GM21423 (cell line): ENCODE measurements around the gene AGTPBP1.
"Not testable (repeated sequence)": the region's sequence is repeated elsewhere in the genome, so short reads cannot be mapped to it uniquely, and the experiment has no call there.

Experiments
- ATAC-seq: cut with Tn5 transposase; IDR thresholded peaks from one replicate; pipeline ENCODE4 v1.9.1; 2021; ENCODE audit warnings: mild to moderate bottlenecking, moderate library complexity; ENCODE audit not compliant: unreplicated experiment

AGTPBP1 gene, protein sequence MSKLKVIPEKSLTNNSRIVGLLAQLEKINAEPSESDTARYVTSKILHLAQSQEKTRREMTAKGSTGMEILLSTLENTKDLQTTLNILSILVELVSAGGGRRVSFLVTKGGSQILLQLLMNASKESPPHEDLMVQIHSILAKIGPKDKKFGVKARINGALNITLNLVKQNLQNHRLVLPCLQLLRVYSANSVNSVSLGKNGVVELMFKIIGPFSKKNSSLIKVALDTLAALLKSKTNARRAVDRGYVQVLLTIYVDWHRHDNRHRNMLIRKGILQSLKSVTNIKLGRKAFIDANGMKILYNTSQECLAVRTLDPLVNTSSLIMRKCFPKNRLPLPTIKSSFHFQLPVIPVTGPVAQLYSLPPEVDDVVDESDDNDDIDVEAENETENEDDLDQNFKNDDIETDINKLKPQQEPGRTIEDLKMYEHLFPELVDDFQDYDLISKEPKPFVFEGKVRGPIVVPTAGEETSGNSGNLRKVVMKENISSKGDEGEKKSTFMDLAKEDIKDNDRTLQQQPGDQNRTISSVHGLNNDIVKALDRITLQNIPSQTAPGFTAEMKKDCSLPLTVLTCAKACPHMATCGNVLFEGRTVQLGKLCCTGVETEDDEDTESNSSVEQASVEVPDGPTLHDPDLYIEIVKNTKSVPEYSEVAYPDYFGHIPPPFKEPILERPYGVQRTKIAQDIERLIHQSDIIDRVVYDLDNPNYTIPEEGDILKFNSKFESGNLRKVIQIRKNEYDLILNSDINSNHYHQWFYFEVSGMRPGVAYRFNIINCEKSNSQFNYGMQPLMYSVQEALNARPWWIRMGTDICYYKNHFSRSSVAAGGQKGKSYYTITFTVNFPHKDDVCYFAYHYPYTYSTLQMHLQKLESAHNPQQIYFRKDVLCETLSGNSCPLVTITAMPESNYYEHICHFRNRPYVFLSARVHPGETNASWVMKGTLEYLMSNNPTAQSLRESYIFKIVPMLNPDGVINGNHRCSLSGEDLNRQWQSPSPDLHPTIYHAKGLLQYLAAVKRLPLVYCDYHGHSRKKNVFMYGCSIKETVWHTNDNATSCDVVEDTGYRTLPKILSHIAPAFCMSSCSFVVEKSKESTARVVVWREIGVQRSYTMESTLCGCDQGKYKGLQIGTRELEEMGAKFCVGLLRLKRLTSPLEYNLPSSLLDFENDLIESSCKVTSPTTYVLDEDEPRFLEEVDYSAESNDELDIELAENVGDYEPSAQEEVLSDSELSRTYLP

DNA sequence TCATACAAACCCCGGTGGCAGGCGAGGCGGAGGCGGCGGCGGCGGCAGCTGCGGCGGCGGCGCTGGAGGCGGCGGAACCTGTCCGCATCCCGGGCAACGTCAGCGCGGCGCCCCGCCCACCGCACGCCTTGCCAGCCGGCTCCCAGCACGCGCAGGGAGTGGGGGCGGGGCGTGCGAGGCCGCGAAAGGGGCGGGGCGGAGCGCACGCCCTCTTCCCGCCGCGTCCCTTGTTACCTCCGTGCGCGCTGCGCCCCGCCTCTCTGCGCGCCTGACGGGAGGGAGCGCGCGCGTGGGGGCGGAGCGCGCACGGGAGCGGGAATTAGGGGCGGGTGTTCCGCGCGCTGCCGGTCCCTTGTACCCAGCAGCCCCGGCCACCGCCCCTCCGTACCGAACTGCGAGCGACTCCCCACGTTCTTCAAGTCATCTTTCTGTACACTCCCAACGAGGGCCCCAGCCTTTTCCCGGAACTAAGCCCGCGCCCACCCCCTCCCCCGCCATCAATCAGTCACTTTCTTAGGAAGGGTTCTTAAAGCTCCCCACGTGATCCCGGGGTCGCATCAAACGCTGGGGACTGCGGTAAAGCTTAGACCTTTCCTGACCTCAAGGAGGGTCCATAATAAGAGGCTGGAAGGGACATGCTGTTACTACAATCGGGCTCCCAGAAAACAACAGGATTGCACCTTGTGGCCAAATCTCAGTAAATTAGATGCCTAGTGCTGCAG is at the start of gene AGTPBP1:
AGTPBP1 (minus strand) TSS at position 80 of the 722 bp plus-strand sequence. CDS start 29,421 bp downstream, outside the sequence.
- ATAC-seq: peak; percentile 80

DNA sequence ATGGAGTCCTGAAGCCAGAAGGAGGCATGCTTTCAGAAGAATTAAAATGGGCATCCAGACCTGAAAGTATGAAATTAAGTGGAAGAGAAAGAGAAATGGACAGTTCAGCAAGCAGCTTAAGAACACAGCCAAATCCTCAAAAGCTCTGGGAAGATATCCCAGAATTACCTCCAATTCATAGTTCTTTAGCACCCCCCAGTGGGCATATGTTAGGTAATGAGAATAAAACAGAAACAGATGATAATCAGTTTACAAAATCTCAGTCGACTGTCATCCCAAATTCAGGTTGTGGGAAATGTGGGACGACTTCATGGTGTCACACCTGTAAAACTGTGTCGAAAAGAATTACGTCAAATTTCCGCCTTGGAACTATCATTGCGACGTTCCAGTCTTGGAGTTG is 44.4 kb upstream of the AGTPBP1 start:
- ATAC-seq: not testable (repeated sequence)

DNA sequence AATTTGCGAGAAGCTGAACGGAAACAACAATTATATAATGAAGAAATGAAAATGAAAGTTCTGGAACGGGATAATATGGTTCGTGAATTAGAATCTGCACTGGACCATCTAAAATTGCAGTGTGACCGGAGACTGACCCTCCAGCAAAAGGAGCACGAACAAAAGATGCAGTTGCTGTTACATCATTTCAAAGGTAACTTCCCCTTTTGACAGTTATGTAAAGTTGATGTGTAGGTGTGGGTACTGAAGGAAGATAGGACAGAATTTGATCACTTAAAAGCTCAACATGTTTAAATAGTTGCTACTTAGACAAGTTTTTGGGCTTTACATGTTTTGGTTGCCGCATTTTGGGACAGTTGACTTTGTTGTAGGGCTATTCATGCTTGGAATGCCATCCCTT is 32.1 kb upstream of the AGTPBP1 start:
- ATAC-seq: not testable (repeated sequence)

DNA sequence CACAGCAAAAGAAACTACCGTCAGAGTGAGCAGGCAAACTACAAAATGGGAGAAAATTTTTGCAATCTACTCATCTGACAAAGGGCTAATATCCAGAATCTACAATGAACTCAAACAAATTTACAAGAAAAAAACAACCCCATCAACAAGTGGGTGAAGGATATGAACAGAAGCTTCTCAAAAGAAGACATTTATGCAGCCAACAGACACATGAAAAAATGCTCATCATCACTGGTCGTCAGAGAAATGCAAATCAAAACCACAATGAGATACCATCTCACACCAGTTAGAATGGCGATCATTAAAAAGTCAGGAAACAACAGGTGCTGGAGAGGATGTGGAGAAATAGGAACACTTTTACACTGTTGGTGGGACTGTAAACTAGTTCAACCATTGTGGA is 20.0 kb upstream of the AGTPBP1 start:
- not testable (repeated sequence) for ATAC-seq

DNA sequence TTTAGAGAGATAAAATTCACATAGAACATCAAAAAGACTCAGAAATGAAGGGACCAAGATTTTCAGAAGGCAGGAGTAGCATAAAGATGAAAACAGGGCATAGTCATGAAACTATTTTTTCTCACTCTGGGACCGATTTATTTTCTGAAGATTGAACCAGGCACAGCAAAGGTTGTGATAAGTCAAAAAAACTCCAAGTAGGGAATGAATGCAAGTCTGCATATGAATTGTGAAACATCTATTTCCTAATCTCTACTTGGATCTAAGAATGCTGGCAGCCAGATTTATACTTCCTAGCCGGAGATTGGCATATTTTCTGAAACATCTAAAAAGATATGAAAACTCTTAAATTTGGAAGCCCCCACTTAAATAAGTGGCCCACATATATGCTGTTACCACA is 16.0 kb upstream of the AGTPBP1 start:
- not testable (repeated sequence) for ATAC-seq

DNA sequence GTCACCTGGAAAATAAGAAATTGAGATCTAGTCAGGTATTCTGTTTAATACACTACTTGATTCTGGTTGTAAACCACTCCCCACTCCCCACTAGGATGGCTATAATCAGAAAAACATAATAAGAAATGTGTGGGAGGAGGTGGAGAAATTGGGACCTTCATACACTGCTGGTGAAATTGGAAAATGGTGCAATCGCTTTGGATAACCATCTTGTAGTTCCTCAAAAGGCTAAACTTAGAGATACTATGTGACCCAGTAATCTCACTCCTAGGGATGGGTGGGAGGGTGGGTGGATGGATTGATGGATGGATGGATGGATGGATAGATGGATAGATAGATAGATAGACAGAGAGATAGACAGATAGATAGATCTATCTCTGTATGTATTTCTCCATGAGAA is 14.5 kb upstream of the AGTPBP1 start:
- ATAC-seq: not testable (repeated sequence)

DNA sequence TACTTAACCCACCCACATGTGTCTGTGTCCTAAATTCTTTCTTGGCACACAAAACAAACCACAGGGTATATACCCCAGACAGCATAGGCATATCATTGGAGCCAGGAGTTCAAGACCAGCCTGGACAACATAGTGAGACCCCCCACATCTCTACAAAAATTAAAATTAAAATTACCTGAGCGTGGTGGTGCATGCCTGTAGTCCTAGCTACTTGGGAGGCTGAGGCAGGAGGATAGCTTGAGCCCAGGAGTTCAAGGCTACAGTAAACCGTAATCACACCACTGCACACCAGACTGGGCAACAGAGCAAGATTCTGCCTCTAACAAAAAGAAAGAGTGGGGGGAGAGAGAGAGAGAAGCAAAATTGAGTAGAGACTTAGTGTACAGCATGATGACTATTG is 4.6 kb upstream of the AGTPBP1 start:
- no peak for ATAC-seq

DNA sequence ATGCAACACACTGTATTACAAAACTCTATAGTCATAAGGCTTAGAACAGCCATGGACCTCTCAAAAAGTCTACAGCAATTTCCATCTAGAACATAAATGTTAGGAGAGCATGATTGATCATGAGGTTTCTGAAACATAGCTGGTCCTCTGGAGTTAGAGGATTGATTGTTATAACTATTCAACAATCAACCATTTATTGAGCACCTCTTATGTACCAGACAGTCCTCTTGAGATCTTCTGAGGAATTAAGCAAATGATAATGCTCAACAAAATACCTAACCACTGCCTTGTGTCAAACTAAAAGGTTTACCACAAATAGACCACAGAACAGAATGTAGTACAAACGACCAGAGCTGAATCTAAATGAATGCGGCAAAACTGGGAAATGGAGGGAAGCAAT is 3.4 kb upstream of the AGTPBP1 start:
- ATAC-seq: no peak

DNA sequence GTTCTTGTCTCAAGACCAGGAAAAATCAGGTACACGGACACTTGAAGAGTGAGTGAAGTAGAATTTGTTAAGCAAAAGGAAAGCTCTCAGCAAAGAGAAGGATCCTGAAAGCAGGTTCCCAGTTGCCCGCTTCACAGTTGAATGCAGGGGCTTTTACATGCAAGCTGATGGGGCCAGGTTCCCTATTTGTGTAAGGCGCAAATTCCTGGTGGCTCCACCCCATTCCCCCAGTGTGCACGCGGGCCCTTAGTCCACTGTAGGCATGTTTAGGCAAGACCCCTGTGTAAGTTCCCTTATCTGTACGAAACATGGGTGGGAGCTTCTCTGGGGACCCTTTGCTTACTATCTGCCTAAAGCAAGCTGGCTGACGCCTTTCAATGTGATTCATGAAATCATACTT is 2.7 kb upstream of the AGTPBP1 start:
- no peak for ATAC-seq

DNA sequence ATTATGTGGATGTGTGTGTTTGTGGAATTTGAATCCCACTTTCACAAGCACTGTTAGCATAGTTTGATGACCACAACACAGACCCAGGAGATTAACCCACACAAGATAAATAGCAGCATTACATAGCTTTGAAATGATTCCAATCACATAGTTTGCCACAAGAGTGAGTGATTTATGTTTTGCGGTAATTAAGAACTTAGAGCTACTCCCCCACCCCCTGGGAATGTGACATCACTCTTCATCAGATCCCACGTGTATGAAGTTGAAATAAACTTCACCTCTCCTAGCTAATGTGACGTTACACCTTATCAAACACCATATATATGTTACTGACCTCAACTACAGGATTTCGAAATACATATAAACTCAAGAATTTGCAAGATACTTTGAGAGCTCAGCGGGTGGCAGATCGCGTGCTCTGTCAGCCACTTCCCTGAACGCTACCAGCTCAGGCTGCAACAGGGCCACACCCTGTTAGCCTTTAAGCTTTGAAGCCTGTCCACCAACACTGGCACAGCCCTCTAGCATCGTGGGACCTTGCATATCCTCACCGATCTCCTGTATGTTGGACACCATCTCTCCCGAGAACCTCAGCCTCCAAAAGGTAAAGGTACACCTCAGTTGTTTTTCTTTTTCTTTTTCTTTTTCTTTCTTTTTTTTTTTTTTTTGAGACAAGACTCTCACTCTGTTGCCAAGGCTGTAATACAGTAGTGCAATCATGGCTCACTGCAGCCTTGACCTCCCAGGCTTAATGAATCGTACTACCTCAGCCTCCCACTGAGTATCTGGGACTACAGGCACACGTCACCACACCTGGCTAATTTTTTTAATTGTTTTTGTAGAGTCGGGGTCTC is 1.7 kb upstream of the AGTPBP1 start:
- ATAC-seq: no peak

DNA sequence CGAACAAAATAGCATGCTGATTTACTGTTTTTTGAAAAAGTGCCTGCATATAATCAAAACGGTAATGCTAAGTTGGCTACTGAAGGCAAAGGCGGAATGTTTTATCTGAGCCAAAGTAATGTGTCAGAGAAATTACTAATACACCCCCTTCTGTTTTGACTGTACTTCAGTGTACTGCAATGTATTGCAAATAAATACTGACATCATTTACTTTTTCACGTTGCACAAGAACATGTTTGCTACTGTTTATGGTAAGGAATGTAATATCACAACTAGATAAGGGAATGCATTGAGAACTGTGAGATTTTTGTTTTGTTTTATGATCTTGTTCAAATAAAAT is 813 bp upstream of the AGTPBP1 start:
- ATAC-seq: no peak

DNA sequence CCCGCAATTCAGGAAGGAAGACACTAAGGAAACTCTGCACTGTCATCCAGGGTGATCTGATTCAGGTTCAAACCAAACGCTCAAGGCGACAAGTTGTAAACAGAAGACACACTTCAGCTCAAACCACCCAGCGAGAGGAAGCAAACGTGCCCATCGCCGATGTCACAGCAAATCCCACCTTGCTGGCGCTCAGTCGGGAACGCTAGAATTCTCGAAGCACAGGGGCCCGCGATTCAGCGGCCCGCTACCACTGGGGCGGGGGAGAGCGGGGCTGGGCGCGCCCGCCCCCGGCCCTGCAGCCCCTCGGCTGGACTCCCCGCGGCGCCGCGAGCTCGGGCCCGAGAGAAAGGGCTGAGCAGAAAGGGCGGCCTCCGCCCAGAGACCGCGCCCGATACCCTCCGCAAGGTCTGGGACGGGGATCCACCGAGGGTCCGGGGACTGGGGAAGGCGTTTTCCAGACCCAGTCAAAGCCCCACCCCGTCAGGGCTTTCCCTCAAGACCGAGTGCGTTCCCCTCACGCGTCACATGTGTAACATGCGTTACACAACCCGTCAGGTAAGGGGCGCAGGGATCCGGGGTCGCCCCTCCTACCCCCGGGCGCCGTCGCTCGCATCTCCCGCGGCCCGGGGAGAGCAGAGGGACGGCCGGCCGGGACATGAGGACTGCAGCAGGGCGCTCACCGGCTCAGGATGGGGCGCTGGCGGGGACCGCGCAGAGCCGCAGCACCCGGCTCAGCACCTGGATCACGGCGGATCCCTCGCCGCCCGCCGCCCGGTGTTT is 469 bp downstream of the AGTPBP1 start:
- ATAC-seq: peak; percentile 41

DNA sequence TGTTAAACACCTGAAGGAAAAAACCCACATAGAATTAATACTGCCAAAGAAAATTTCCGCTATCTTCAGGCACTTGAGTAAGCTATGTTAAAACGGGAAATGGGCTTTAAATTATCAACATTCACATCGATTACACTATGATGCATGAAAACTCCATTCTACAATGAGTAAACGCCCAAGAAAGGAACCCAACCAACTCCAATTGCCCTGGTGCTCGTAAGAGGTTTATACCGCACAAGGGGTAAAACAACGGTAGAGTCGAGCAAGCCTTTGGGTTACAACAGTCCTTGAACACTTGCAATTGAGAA is 1.0 kb downstream of the AGTPBP1 start:
- ATAC-seq: no peak

DNA sequence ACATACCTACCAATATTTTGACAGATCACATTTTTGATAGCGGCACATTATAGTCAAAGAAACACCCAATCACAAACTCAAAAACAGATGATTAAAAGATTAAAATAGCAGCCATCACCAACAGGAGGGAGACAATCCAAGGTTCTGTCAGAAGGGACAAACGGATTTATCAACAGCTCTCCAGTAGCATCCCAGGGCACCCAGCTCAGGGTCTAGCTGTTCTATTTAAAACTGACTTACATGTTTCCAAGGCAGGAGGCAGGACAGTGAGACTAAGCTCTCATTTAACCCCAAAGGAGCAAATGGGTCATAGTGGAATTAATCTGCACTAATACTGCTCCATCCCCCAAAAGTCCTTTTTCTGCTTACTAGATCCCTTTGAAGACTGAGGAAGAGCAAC is 3.2 kb downstream of the AGTPBP1 start:
- no peak for ATAC-seq

DNA sequence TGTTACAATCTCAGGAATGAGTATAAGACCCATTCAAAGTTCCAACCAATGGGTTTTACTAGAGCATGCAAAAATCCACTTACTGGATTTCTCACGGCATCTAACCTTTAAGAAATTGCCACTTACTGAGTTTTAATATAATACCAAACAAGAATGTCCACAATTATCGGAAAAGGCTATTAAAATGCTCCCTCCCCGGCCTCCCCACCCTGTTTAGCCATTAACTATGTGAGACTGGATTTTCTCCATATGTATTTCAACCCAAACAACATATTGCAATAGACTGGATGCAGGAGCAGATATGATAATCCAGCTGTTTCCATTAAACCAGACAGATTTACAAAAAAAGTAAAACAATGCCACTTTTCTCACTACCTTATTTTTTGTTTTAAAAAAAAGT is 4.1 kb downstream of the AGTPBP1 start:
- no peak for ATAC-seq

DNA sequence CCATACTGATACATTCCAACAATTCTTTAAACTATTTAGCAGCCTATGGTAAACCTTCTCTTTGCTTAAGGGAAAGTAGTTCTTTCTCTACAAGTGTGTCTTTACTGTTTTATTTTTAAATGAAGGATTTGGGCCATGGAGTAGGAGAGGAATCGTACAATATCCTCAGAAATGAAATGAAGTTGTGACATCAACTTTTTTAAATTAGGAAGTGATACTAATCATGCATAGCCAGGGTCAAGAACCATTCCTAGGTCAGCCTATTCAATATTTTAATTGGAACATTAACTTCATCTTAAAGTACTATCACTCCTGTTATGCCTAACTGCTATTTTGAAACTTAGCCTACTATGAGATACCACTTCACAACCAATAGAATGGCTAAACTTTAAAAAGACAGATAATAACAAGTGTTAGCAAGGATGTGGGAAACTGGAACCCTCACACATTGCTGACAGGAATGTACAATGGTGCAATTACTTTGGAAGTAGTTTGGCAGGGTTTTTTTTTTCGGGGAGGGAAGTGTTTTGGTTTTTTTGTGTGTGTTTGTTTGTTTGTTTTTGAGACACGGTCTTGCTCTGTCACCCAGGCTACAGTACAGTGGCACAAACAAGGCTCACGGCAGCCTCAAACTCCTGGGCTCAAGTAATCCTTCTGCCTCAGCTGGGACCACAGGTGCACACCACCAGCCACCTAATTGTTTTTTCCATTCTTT is 10.7 kb downstream of the AGTPBP1 start:
- no peak for ATAC-seq

DNA sequence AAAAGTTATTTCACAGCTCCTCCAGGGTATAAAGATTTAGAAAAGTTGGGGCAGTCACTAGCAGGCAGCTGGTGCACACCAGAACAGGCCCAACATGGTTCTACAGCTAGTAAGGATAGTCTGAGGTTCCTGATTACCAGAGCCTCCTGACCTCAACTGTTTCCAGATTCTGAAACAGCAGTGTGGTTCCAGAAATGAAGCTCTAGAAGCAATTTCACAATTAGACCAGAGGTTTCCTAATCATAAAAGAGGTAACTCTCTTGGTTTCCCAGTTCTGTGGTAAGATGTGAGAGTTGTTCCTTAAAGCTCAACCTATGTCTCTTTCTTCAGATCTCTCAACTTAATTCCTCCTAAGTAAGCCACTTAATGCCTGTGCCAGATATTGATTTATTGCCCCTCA is 11.9 kb downstream of the AGTPBP1 start:
- no peak for ATAC-seq

DNA sequence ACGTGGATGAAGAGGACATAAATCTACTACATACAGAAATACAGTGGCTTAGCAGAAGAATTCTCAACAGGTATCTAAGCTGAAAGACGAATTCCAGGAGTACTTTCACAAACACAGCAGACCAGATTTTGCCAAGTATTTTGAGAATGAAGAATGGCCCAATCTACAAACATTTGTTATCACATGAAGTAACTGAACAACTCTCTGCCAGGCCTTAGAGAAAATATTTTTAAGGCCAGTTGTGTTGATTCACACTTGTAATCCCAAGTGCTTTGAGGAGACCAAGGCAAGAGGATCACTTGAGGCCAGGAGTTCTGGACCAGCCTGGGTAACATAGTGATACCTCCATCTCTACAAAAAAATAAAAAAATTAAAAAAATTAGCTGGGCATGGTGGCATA is 14.3 kb downstream of the AGTPBP1 start:
- ATAC-seq: no peak

DNA sequence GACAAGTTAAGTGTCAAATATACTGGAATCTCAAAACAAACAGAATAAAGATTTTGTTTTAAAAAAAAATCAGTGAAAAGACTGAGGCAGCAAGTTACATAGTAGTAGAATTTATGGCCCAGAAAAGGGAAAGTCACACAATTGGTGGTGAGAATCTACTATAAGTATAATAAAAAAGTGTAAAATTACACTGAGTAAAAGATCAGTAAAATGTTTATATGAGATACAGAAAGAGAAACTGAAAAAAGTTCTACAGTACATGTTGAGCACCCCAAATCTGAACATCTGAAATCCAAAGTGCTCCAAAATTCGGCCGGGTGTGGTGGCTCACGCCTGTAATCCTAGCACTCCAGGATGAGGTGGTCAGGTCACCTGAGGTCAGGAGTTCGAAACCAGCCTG is 15.0 kb downstream of the AGTPBP1 start:
- ATAC-seq: no peak
